ENCODE results near the gene CHID1.

CHID1 gene

GRCh38 chr11:933142-933851 lies 22.7 kb upstream of the CHID1 start:
- DNase-seq (ENCODE audit: low read depth): no peak

- DNase-seq (ENCODE audit: low read depth): no peak
These were observed 21.8 kb upstream of the CHID1 start for GRCh38 chr11:932435-932834.

GRCh38 chr11:931385-931784 lies 20.8 kb upstream of the CHID1 start:
- no peak for DNase-seq (ENCODE audit: low read depth)

GRCh38 chr11:929405-929804 lies 18.8 kb upstream of the CHID1 start:
- no peak for DNase-seq (ENCODE audit: low read depth)

- no peak for DNase-seq (ENCODE audit: low read depth)
These were observed 18.2 kb upstream of the CHID1 start for GRCh38 chr11:928786-929185.

GRCh38 chr11:927871-928270 lies 17.3 kb upstream of the CHID1 start:
- no peak for DNase-seq (ENCODE audit: low read depth)

- DNase-seq (ENCODE audit: low read depth): peak; percentile 34
These were observed 15.8 kb upstream of the CHID1 start for GRCh38 chr11:926341-926916.

GRCh38 chr11:925496-926301 lies 15.1 kb upstream of the CHID1 start, which contains the start of gene AP2A2:
TSS of gene AP2A2 (plus strand) at chr11:925870. CDS start at chr11:926022, 152 bp downstream.
- peak; percentile 70 for DNase-seq (ENCODE audit: low read depth)

- DNase-seq (ENCODE audit: low read depth): no peak
These were observed 14.5 kb upstream of the CHID1 start for GRCh38 chr11:925158-925495.

- DNase-seq (ENCODE audit: low read depth): no peak
These were observed 14.0 kb upstream of the CHID1 start for GRCh38 chr11:924406-925157.

GRCh38 chr11:923691-924405 lies 13.2 kb upstream of the CHID1 start:
- DNase-seq (ENCODE audit: low read depth): no peak

- DNase-seq (ENCODE audit: low read depth): no peak
These were observed 11.5 kb upstream of the CHID1 start for GRCh38 chr11:921921-922678.

GRCh38 chr11:917426-917825 lies 6.8 kb upstream of the CHID1 start:
- DNase-seq (ENCODE audit: low read depth): no peak

GRCh38 chr11:914747-915501 lies 4.3 kb upstream of the CHID1 start:
- no peak for DNase-seq (ENCODE audit: low read depth)

- no peak for DNase-seq (ENCODE audit: low read depth)
These were observed 3.6 kb upstream of the CHID1 start for GRCh38 chr11:914204-914603.

- DNase-seq (ENCODE audit: low read depth): no peak
These were observed 2.4 kb upstream of the CHID1 start for GRCh38 chr11:913043-913442.

- no peak for DNase-seq (ENCODE audit: low read depth)
These were observed 1.7 kb upstream of the CHID1 start for GRCh38 chr11:912266-912665.

GRCh38 chr11:911890-912219 lies 1.2 kb upstream of the CHID1 start:
- no peak for DNase-seq (ENCODE audit: low read depth)

GRCh38 chr11:911031-911889 lies 650 bp upstream of the CHID1 start:
- DNase-seq (ENCODE audit: low read depth): no peak
